IMR-90 (cell line): Measurements from ENCODE around the gene TRIM17. TPM values are rescaled to one million over a fixed set of nuclear protein-coding genes. Genes with fewer than 3 reads are reported as not detected.

Experiments used
- ATAC-seq: fragments of 200-7000 bp; cut with Tn5 transposase; 2 replicates; pipeline ENCODE4 v1.9.1; 2020; ENCODE audit warnings: low read depth, mild to moderate bottlenecking, moderate library complexity
- BruUV-seq: library from RNA; stranded (reverse); fragments of 400-500 nt; replicated peaks from 2 replicates; lab custom pipeline; 2021; lab: Mats Ljungman, UMichigan
- CTCF ChIA-PET: fragments of 300-600 bp; formaldehyde crosslinking; extraction: SDS; loops from one replicate; lab custom pipeline; 2021; ENCODE audit warnings: antibody characterized with exemption; lab: Yijun Ruan, JAX
- POLR2A ChIA-PET: fragments of 300-600 bp; sonication (Branson Sonifier 250); formaldehyde crosslinking; loops from one replicate; lab custom pipeline; 2022; ENCODE audit warnings: antibody characterized with exemption; ENCODE audit not compliant: unreplicated experiment; lab: Charles Lee
- DNase-seq: peaks from one replicate; pipeline ENCODE4 v3.0.0; 2013
- H2AFZ ChIP-seq: replicated peaks from 2 replicates; pipeline ENCODE3; 2013; ENCODE audit warnings: low read length, mild to moderate bottlenecking; ENCODE audit not compliant: poor library complexity
- H2AK5ac ChIP-seq: 2 replicates; pipeline ENCODE4 v1.6.1; 2013; ENCODE audit warnings: low read depth, low read length, inconsistent platforms
- H2AK9ac ChIP-seq: replicated peaks from 2 replicates; pipeline ENCODE3; 2013; ENCODE audit warnings: mild to moderate bottlenecking, low read depth, low read length, moderate library complexity; ENCODE audit not compliant: poor library complexity
- H2BK120ac ChIP-seq: 2 replicates; pipeline ENCODE4 v1.6.1; 2013; ENCODE audit warnings: low read depth, low read length, inconsistent platforms
- H2BK15ac ChIP-seq: 3 replicates; pipeline ENCODE4 v1.6.1; 2013; ENCODE audit warnings: low read depth, low read length, inconsistent platforms
- H2BK20ac ChIP-seq: 2 replicates; pipeline ENCODE4 v1.6.1; 2013; ENCODE audit warnings: low read depth, mild to moderate bottlenecking, inconsistent platforms, low read length, moderate library complexity
- H2BK5ac ChIP-seq: 2 replicates; pipeline ENCODE4 v1.6.1; 2013; ENCODE audit warnings: mild to moderate bottlenecking, low read depth, low read length, inconsistent platforms; ENCODE audit not compliant: poor library complexity, severe bottlenecking
- H3K14ac ChIP-seq: replicated peaks from 2 replicates; pipeline ENCODE4 v1.6.1; 2013; ENCODE audit warnings: low read depth, low read length, inconsistent platforms
- H3K18ac ChIP-seq: 2 replicates; pipeline ENCODE4 v1.6.1; 2013; ENCODE audit warnings: low read depth, low read length, control low read depth
- H3K23ac ChIP-seq: 2 replicates; pipeline ENCODE4 v1.6.1; 2013; ENCODE audit warnings: low read depth, low read length, inconsistent platforms
- H3K27ac ChIP-seq: 2 replicates; pipeline ENCODE4 v1.5.1; 2013; ENCODE audit warnings: mild to moderate bottlenecking, control low read depth, low read length; ENCODE audit not compliant: insufficient read depth
- H3K27me3 ChIP-seq: 2 replicates; pipeline ENCODE4 v1.6.1; 2013; ENCODE audit warnings: low read length; ENCODE audit not compliant: control insufficient read depth, insufficient read depth
- H3K36me3 ChIP-seq: 2 replicates; pipeline ENCODE4 v1.6.1; 2013; ENCODE audit warnings: low read length, mixed read lengths; ENCODE audit not compliant: control insufficient read depth, insufficient read depth
- H3K4ac ChIP-seq: 2 replicates; pipeline ENCODE4 v1.6.1; 2013; ENCODE audit warnings: low read depth, low read length, inconsistent platforms
- H3K4me1 ChIP-seq: 2 replicates; pipeline ENCODE4 v1.6.1; 2013; ENCODE audit warnings: low read length, mixed read lengths; ENCODE audit not compliant: control insufficient read depth, insufficient read depth
- H3K4me2 ChIP-seq: 2 replicates; pipeline ENCODE4 v1.6.1; 2013; ENCODE audit warnings: low read depth, mild to moderate bottlenecking, control low read depth, low read length, moderate library complexity
- H3K4me3 ChIP-seq: 2 replicates; pipeline ENCODE4 v1.5.1; 2013; ENCODE audit warnings: low read depth, mild to moderate bottlenecking, control low read depth, low read length, moderate library complexity; ENCODE audit not compliant: insufficient read depth
- H3K56ac ChIP-seq: 2 replicates; pipeline ENCODE4 v1.6.1; 2013; ENCODE audit warnings: low read length, inconsistent platforms; ENCODE audit not compliant: insufficient read depth; ENCODE audit errors: extremely low read depth
- H3K79me1 ChIP-seq, 2 experiments: 2 replicates each; pipeline ENCODE4 v1.6.1; 2013; ENCODE audit warnings: low read length in 2 of 2, inconsistent platforms in 1 of 2, low read depth in 1 of 2
- H3K9ac ChIP-seq: 2 replicates; pipeline ENCODE4 v1.6.1; 2013; ENCODE audit warnings: low read depth, low read length, control low read depth
- H3K9me1 ChIP-seq: 2 replicates; pipeline ENCODE4 v1.6.1; 2013; ENCODE audit warnings: low read length, inconsistent platforms; ENCODE audit not compliant: insufficient read depth
- H3K9me3 ChIP-seq: 2 replicates; pipeline ENCODE4 v1.6.1; 2013; ENCODE audit warnings: low read length; ENCODE audit not compliant: control insufficient read depth, insufficient read depth
- H4K20me1 ChIP-seq: 2 replicates; pipeline ENCODE4 v1.6.1; 2013; ENCODE audit warnings: low read length, inconsistent platforms; ENCODE audit not compliant: insufficient read depth
- H4K5ac ChIP-seq: 2 replicates; pipeline ENCODE4 v1.6.1; 2013; ENCODE audit warnings: mild to moderate bottlenecking, low read depth, low read length, control low read depth
- H4K8ac ChIP-seq, 2 experiments: 2 replicates each; pipeline ENCODE4 v1.6.1; 2013; ENCODE audit warnings: low read depth in 2 of 2, low read length in 2 of 2, control low read depth in 1 of 2, inconsistent platforms in 1 of 2
- H4K91ac ChIP-seq: 2 replicates; pipeline ENCODE4 v1.6.1; 2013; ENCODE audit warnings: low read depth, low read length, inconsistent platforms; ENCODE audit not compliant: insufficient read depth
- CHD1 ChIP-seq: IDR thresholded peaks from 2 replicates; pipeline ENCODE4 v1.6.1; 2012; ENCODE audit warnings: low read depth, low read length, improper control_type of control experiment
- MAFK ChIP-seq: IDR thresholded peaks from 2 replicates; pipeline ENCODE4 v1.6.1; 2012; ENCODE audit warnings: low read depth, low read length, improper control_type of control experiment
- MAZ ChIP-seq: IDR thresholded peaks from 2 replicates; pipeline ENCODE4 v1.6.1; 2012; ENCODE audit warnings: low read depth, mild to moderate bottlenecking, low read length, improper control_type of control experiment, moderate library complexity, borderline replicate concordance
- MXI1 ChIP-seq: IDR thresholded peaks from 2 replicates; pipeline ENCODE4 v1.6.1; 2012; ENCODE audit warnings: low read depth, mild to moderate bottlenecking, low read length, moderate library complexity, borderline replicate concordance
- SMC3 ChIP-seq: fragments of 150-350 bp; IDR thresholded peaks from 2 replicates; pipeline ENCODE4 v1.6.1; 2016; ENCODE audit warnings: low read depth, mild to moderate bottlenecking, antibody characterized with exemption, low read length, moderate library complexity
- USF2 ChIP-seq: fragments of 150-350 bp; IDR thresholded peaks from 2 replicates; pipeline ENCODE4 v1.6.1; 2017; ENCODE audit warnings: mild to moderate bottlenecking, antibody characterized with exemption, low read length, low read depth
- WGBS, 2 experiments: methylation state at CpG; one replicate each; pipeline versions ENCODE4 v1.1.5 to v1.1.7; 2013; ENCODE audit warnings: missing lambda C conversion rate in 2 of 2; ENCODE audit not compliant: insufficient read length in 1 of 2; ENCODE audit errors: extremely low coverage in 2 of 2; 5-methylcytosine and 5-hydroxymethylcytosine counted together
- dilution Hi-C: fragments of 300-500 bp; cut with HindIII; formaldehyde crosslinking; loops from one replicate; pipeline ENCODE4 v1.14.3; 2018; ENCODE audit warnings: low sequenced_read_pairs; ENCODE audit not compliant: unreplicated experiment
- in situ Hi-C: fragments of 300-500 bp; cut with MboI; formaldehyde crosslinking; loops from 3 replicates; pipeline ENCODE4 v1.14.3; 2019; ENCODE audit warnings: low sequenced_read_pairs, inconsistent platforms, mixed read lengths
- intact Hi-C: fragments of 100-400 bp; cut with micrococcal nuclease; formaldehyde crosslinking; loops from 2 replicates; pipeline ENCODE4 v1.10.0; 2022
- polyA plus RNA-seq, 3 experiments: library from polyadenylated mRNA; depleted of rRNA; stranded (reverse); fragments of >200 nt; gene quantifications; 2 replicates each; pipeline ENCODE4 v1.2.3, GENCODE V29; 2012; ENCODE audit warnings: low replicate concordance in 1 of 3
- total RNA-seq: library from RNA; depleted of rRNA; stranded (reverse); fragments of >200 nt; gene quantifications from 2 replicates; pipeline ENCODE4 v1.2.3, GENCODE V29; 2012

TRIM17 gene
- total and polyA plus RNA-seq, 2 of the 4 experiments (the other 2 are of a cell fraction): 0.39 TPM; not detected in 1

GRCh38 chr1:228400237-228400651 is 16.4 kb downstream of the TRIM17 start:
- Histone ChIP-seq H4K5ac (no peak overlapping the region), H2AK5ac (no peak overlapping the region), H3K23ac (no peak overlapping the region), H3K9ac (no peak overlapping the region), H3K18ac (no peak overlapping the region), H2BK15ac (no peak overlapping the region), H3K4ac (no peak overlapping the region), H4K91ac (no peak overlapping the region), H4K20me1 (peaks cover 61% of the 10 kb centered on the region), H3K79me1 (peaks cover 12 to 77% of the 10 kb centered on the region in 2 experiments), H3K9me1 (peaks cover 2% of the 10 kb centered on the region; the same call in 1 of the 2 replicates), H3K27ac (no peak overlapping the region), H3K4me3 (no peak overlapping the region), H3K36me3 (peaks cover 55% of the 10 kb centered on the region), H2BK5ac (no peak overlapping the region), H3K4me1 (peaks cover 7% of the 10 kb centered on the region), H4K8ac (no peak overlapping the region), H2AFZ (no peak overlapping the region), H3K9me3 (no peaks in the 10 kb centered on the region), H2BK20ac (no peak overlapping the region), H3K27me3 (no peaks in the 10 kb centered on the region), H3K14ac (no peak overlapping the region), H2AK9ac (no peak overlapping the region), H2BK120ac (no peak overlapping the region), H3K4me2 (no peak overlapping the region), H3K56ac (no peak overlapping the region)
- ATAC-seq (no peak), DNase-seq (no peak)
- TF ChIP-seq MAZ (no peak), MAFK (no peak), USF2 (no peak), MXI1 (no peak), CHD1 (no peak), SMC3 (no peak)
- in situ Hi-C loops (no loop called here), intact Hi-C loops (no loop called here), dilution Hi-C loops (no loop called here)
- no TSS peak for BruUV-seq
- POLR2A ChIA-PET: no interaction called here
- CTCF ChIA-PET: no interaction called here
- WGBS, 2 experiments: 78% methylated on average over 5 of the region's 11 CpGs; no CpG with 5 or more reads in 1 of the 2 experiments
